ENCODE data around the gene ISLR.

GRCh38 chr15:74217907-74218885 lies 44.7 kb downstream of the ISLR start:
- TF ChIP-seq, protein P1, sequence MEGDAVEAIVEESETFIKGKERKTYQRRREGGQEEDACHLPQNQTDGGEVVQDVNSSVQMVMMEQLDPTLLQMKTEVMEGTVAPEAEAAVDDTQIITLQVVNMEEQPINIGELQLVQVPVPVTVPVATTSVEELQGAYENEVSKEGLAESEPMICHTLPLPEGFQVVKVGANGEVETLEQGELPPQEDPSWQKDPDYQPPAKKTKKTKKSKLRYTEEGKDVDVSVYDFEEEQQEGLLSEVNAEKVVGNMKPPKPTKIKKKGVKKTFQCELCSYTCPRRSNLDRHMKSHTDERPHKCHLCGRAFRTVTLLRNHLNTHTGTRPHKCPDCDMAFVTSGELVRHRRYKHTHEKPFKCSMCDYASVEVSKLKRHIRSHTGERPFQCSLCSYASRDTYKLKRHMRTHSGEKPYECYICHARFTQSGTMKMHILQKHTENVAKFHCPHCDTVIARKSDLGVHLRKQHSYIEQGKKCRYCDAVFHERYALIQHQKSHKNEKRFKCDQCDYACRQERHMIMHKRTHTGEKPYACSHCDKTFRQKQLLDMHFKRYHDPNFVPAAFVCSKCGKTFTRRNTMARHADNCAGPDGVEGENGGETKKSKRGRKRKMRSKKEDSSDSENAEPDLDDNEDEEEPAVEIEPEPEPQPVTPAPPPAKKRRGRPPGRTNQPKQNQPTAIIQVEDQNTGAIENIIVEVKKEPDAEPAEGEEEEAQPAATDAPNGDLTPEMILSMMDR (IDR thresholded peaks at IDR 0.05): no peak
- no peak for TF ChIP-seq POLR2A (IDR thresholded peaks at IDR 0.05)
